Gastrocnemius medialis (tissue), 4 donors: Measurements from ENCODE around the gene TSHZ3.

ENCODE experiments used
- CTCF ChIP-seq, 5 experiments: fragments of 450-650 bp in 3 of 5; fragments of 200-600 bp in 2 of 5; sonication (generic) in 2 of 5; IDR thresholded peaks in 4 of 5; conservative IDR thresholded peaks in 1 of 5; 1 replicate in 4 of 5; 2 replicates in 1 of 5; pipeline ENCODE4 v1.5.1; 2016 to 2019; ENCODE audit warnings: antibody characterized with exemption in 5 of 5, mild to moderate bottlenecking in 3 of 5, moderate library complexity in 3 of 5
- POLR2A ChIP-seq, 2 donors: fragments of 450-650 bp; IDR thresholded peaks; one replicate each; pipeline ENCODE4 v1.6.1; 2017; ENCODE audit warnings: antibody characterized with exemption in 2 of 2, mild to moderate bottlenecking in 2 of 2, moderate library complexity in 2 of 2

DNA sequence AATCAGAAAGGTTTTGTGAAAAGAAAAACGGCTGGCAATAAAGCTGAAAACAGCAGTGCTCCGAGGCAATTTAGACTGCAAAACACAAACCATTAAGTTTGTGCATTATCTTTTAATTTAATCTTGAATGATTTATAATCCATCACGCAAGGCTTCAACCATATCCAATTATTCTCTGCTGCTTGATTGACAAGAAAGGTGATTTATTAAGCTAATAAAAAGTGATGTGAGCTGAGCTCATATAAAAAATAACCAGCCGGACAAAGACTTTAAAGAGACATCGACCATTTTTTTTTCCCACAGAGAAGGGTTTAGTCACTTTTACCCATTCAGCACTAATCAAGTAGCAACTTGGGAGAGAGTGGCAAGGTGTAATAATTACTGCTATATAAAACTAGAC, 33.6 kb downstream of the TSHZ3 start:
- TF ChIP-seq CTCF (IDR thresholded peaks at IDR 0.05 in 4 of 5, conservative IDR thresholded peaks at IDR 0.05 in 1 of 5): no peak
- TF ChIP-seq POLR2A (IDR thresholded peaks at IDR 0.05): no peak
